Mesendoderm (in vitro differentiated cells): Measurements from ENCODE around the gene RASSF10.
A peak's percentile ranks its signal among the peaks of the same experiment; 100 is the strongest.

Experiments used
- DNase-seq: peaks from one replicate; pipeline ENCODE4 v3.0.0; 2013
- H2AK5ac ChIP-seq: 2 replicates; pipeline ENCODE4 v1.6.1; 2013; ENCODE audit warnings: low read length, inconsistent platforms
- H2BK120ac ChIP-seq: 2 replicates; pipeline ENCODE4 v1.6.1; 2013; ENCODE audit warnings: low read depth, mild to moderate bottlenecking, low read length, moderate library complexity, mixed read lengths
- H2BK15ac ChIP-seq: replicated peaks from 2 replicates; pipeline ENCODE4 v1.6.1; 2013; ENCODE audit warnings: low read depth, mild to moderate bottlenecking, moderate library complexity
- H2BK5ac ChIP-seq: 2 replicates; pipeline ENCODE4 v1.6.1; 2013; ENCODE audit warnings: low read length, inconsistent platforms
- H3K18ac ChIP-seq: 2 replicates; pipeline ENCODE4 v1.6.1; 2013; ENCODE audit warnings: mild to moderate bottlenecking, low read length, mixed read lengths
- H3K23ac ChIP-seq: one replicate; pipeline ENCODE4 v1.6.1; 2013; ENCODE audit warnings: low read length
- H3K27ac ChIP-seq: 2 replicates; pipeline ENCODE4 v1.5.1; 2013; ENCODE audit warnings: low read depth, mild to moderate bottlenecking, inconsistent platforms, low read length, moderate library complexity
- H3K27me3 ChIP-seq: 2 replicates; pipeline ENCODE4 v1.6.1; 2013; ENCODE audit warnings: low read length, control low read depth, mild to moderate bottlenecking, inconsistent platforms; ENCODE audit not compliant: insufficient read depth, poor library complexity
- H3K36me3 ChIP-seq: 2 replicates; pipeline ENCODE4 v1.6.1; 2013; ENCODE audit warnings: low read length, inconsistent platforms; ENCODE audit not compliant: control insufficient read depth, insufficient read depth
- H3K4ac ChIP-seq: one replicate; pipeline ENCODE4 v1.6.1; 2013; ENCODE audit warnings: low read depth, mild to moderate bottlenecking, low read length, moderate library complexity
- H3K4me1 ChIP-seq: 2 replicates; pipeline ENCODE4 v1.6.1; 2013; ENCODE audit warnings: low read depth, low read length, inconsistent platforms; ENCODE audit not compliant: control insufficient read depth
- H3K4me2 ChIP-seq: 2 replicates; pipeline ENCODE4 v1.6.1; 2013; ENCODE audit warnings: low read length
- H3K4me3 ChIP-seq: 2 replicates; pipeline ENCODE4 v1.5.1; 2013; ENCODE audit warnings: mild to moderate bottlenecking, low read length
- H3K56ac ChIP-seq: one replicate; pipeline ENCODE4 v1.6.1; 2013; ENCODE audit warnings: low read length
- H3K79me1 ChIP-seq: 2 replicates; pipeline ENCODE4 v1.6.1; 2013; ENCODE audit warnings: low read length, inconsistent platforms
- H3K79me2 ChIP-seq: 2 replicates; pipeline ENCODE4 v1.6.1; 2013; ENCODE audit warnings: mild to moderate bottlenecking, low read length; ENCODE audit not compliant: control insufficient read depth, insufficient read depth
- H3K9ac ChIP-seq: 2 replicates; pipeline ENCODE4 v1.6.1; 2013; ENCODE audit warnings: low read length, inconsistent platforms
- H4K5ac ChIP-seq: one replicate; pipeline ENCODE4 v1.6.1; 2013; ENCODE audit warnings: low read length
- H4K8ac ChIP-seq: one replicate; pipeline ENCODE4 v1.6.1; 2013; ENCODE audit warnings: low read depth, mild to moderate bottlenecking, control low read depth, low read length, moderate library complexity
- WGBS: extraction: QIAGEN DNeasy Blood & Tissue Kit; methylation state at CpG from one replicate; pipeline ENCODE4 v1.1.7; 2013; ENCODE audit warnings: low lambda C conversion rate, missing lambda C conversion rate; ENCODE audit not compliant: insufficient coverage; ENCODE audit errors: extremely low coverage; 5-methylcytosine and 5-hydroxymethylcytosine counted together

RASSF10 gene

DNA sequence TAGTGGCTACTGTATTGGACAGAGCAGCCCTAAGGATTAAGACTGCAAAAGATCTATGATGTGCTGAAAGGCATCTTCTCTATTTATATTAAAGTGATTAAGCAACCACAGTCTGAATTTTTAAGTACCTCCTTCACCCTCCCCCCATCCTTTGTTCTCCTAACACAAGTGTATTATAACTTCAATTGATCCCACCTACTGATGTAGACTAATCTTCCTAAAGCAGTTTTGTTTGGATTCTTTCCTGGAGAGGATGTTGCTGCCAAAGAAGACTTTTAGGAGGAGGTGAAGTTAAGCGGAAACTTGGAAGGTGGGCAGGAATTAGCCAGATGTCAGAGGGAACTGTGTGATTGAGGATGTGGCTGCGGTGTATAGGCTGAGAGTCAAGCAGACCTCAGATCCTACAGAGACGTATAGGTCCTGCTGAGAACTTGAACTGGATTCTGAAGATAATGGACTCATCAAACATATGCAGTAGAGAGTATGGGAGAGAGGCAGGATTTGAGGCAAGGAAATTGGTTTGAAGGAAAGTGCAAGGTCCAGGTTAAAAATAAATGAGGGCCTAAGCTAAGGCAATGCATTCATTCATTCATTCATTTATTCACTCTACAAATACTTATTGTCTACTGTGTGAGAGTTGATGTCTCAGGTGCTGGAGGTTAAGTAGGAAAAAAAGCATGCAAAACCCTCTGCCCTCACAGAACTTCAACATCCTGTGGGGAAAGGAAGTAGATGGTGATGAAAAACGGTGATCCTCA is 5.2 kb upstream of the RASSF10 start:
- Histone ChIP-seq H3K9ac (no peak overlapping the region), H3K27ac (no peak overlapping the region), H2BK120ac (no peak overlapping the region), H2BK5ac (no peak overlapping the region), H3K36me3 (no peaks in the 10 kb centered on the region), H3K27me3 (no peaks in the 10 kb centered on the region), H3K18ac (no peak overlapping the region), H3K4me2 (no peak overlapping the region), H3K4me1 (peaks cover 5% of the 10 kb centered on the region), H3K4me3 (no peak overlapping the region), H3K79me1 (no peaks in the 10 kb centered on the region), H3K56ac (no peak overlapping the region), H3K23ac (no peak overlapping the region), H3K4ac (no peak overlapping the region), H4K5ac (no peak overlapping the region), H4K8ac (no peak overlapping the region), H2AK5ac (no peak overlapping the region), H2BK15ac (no peak overlapping the region), H3K79me2 (no peaks in the 10 kb centered on the region)
- WGBS: no CpG with 5 or more reads among the region's 4 CpGs
- DNase-seq: no peak

- no peak overlapping the region for H3K9ac ChIP-seq
- no peak overlapping the region for H3K4ac ChIP-seq
- H3K4me1 ChIP-seq: peaks cover 5% of the 10 kb centered on the region
- H3K79me2 ChIP-seq: no peaks in the 10 kb centered on the region
- no peak overlapping the region for H4K5ac ChIP-seq
- H3K27ac ChIP-seq: no peak overlapping the region
- H3K56ac ChIP-seq: no peak overlapping the region
- no peak overlapping the region for H3K4me2 ChIP-seq
- H2BK120ac ChIP-seq: no peak overlapping the region
- no CpG with 5 or more reads among the region's 4 CpGs for WGBS
- H4K8ac ChIP-seq: no peak overlapping the region
- H2AK5ac ChIP-seq: no peak overlapping the region
- H2BK15ac ChIP-seq: no peak overlapping the region
- DNase-seq: no peak
- no peak overlapping the region for H3K18ac ChIP-seq
- H2BK5ac ChIP-seq: no peak overlapping the region
- H3K27me3 ChIP-seq: no peaks in the 10 kb centered on the region
- H3K23ac ChIP-seq: no peak overlapping the region
- H3K36me3 ChIP-seq: no peaks in the 10 kb centered on the region
- no peak overlapping the region for H3K4me3 ChIP-seq
- no peaks in the 10 kb centered on the region for H3K79me1 ChIP-seq
Measured at GRCh38 chr11:13007182-13008060, 1.7 kb upstream of the RASSF10 start.

- H3K27me3 ChIP-seq: no peaks in the 10 kb centered on the region
- no peak overlapping the region for H4K5ac ChIP-seq
- H3K36me3 ChIP-seq: no peaks in the 10 kb centered on the region
- H3K4me1 ChIP-seq: peaks cover 7% of the 10 kb centered on the region
- H2BK5ac ChIP-seq: no peak overlapping the region
- no peak overlapping the region for H3K27ac ChIP-seq
- peak; percentile 10 for DNase-seq
- H3K23ac ChIP-seq: no peak overlapping the region
- no peak overlapping the region for H3K18ac ChIP-seq
- no peak overlapping the region for H3K4ac ChIP-seq
- no peak overlapping the region for H3K4me3 ChIP-seq
- H3K79me1 ChIP-seq: no peaks in the 10 kb centered on the region
- peak overlapping the region; percentile 95 for H3K4me2 ChIP-seq
- peak overlapping the region; percentile 76 for H3K9ac ChIP-seq
- no CpG with 5 or more reads among the region's 2 CpGs for WGBS
- no peaks in the 10 kb centered on the region for H3K79me2 ChIP-seq
- H2BK120ac ChIP-seq: no peak overlapping the region
- H2BK15ac ChIP-seq: no peak overlapping the region
- no peak overlapping the region for H4K8ac ChIP-seq
- H3K56ac ChIP-seq: peak overlapping the region; percentile 2
- no peak overlapping the region for H2AK5ac ChIP-seq
Measured at GRCh38 chr11:13008061-13008435, 1.1 kb upstream of the RASSF10 start.

DNA sequence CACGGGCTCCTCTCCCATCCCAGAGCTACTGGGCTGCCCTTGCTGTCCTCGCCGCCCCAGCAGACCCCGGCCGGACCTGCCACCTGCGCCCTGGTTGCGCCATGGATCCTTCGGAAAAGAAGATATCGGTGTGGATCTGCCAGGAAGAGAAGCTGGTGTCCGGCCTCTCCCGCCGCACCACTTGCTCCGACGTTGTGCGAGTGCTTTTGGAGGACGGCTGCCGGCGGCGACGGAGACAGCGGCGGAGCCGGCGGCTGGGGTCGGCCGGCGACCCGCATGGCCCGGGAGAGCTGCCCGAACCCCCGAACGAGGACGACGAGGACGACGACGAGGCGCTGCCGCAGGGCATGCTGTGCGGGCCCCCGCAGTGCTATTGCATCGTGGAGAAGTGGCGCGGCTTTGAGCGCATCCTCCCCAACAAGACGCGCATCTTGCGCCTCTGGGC is 382 bp downstream of the RASSF10 start:
- H3K27ac ChIP-seq: peak overlapping the region; percentile 9

GRCh38 chr11:13009921-13010748 is 1.0 kb downstream of the RASSF10 start:
- no peak overlapping the region for H3K23ac ChIP-seq
- peaks cover 12% of the 10 kb centered on the region for H3K4me1 ChIP-seq
- DNase-seq: peak; percentile 84
- H2AK5ac ChIP-seq: no peak overlapping the region
- peak overlapping the region; percentile 93 for H3K56ac ChIP-seq
- H3K4me3 ChIP-seq: peak overlapping the region; percentile 60
- H3K27ac ChIP-seq: no peak overlapping the region
- no peak overlapping the region for H4K5ac ChIP-seq
- H4K8ac ChIP-seq: no peak overlapping the region
- peak overlapping the region; percentile 77 for H3K4me2 ChIP-seq
- H3K79me1 ChIP-seq: no peaks in the 10 kb centered on the region
- no peak overlapping the region for H2BK5ac ChIP-seq
- H3K18ac ChIP-seq: peak overlapping the region; percentile 13
- peak overlapping the region; percentile 80 for H3K9ac ChIP-seq
- H3K36me3 ChIP-seq: no peaks in the 10 kb centered on the region
- WGBS: no CpG with 5 or more reads among the region's 94 CpGs
- H3K79me2 ChIP-seq: no peaks in the 10 kb centered on the region
- no peak overlapping the region for H2BK15ac ChIP-seq
- no peak overlapping the region for H3K4ac ChIP-seq
- H3K27me3 ChIP-seq: no peaks in the 10 kb centered on the region
- H2BK120ac ChIP-seq: no peak overlapping the region

More for the DNA sequence above, 382 bp downstream of the RASSF10 start:
- Histone ChIP-seq H3K79me1 (no peaks in the 10 kb centered on the region), H3K18ac (no peak overlapping the region), H3K56ac (peak overlapping the region; percentile 93), H3K23ac (peak overlapping the region; percentile 48), H3K27me3 (no peaks in the 10 kb centered on the region), H2AK5ac (no peak overlapping the region), H3K4me1 (peaks cover 12% of the 10 kb centered on the region), H3K4me3 (peak overlapping the region; percentile 60), H3K79me2 (no peaks in the 10 kb centered on the region), H2BK15ac (no peak overlapping the region), H3K9ac (peak overlapping the region; percentile 80), H3K4me2 (peak overlapping the region; percentile 77), H2BK5ac (no peak overlapping the region), H4K5ac (no peak overlapping the region), H3K36me3 (no peaks in the 10 kb centered on the region), H2BK120ac (no peak overlapping the region), H3K4ac (no peak overlapping the region), H4K8ac (no peak overlapping the region)
- DNase-seq: no peak
- WGBS: no CpG with 5 or more reads among the region's 48 CpGs
